Measurements from ENCODE around the gene G0S2.

Gene G0S2, protein sequence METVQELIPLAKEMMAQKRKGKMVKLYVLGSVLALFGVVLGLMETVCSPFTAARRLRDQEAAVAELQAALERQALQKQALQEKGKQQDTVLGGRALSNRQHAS

DNA sequence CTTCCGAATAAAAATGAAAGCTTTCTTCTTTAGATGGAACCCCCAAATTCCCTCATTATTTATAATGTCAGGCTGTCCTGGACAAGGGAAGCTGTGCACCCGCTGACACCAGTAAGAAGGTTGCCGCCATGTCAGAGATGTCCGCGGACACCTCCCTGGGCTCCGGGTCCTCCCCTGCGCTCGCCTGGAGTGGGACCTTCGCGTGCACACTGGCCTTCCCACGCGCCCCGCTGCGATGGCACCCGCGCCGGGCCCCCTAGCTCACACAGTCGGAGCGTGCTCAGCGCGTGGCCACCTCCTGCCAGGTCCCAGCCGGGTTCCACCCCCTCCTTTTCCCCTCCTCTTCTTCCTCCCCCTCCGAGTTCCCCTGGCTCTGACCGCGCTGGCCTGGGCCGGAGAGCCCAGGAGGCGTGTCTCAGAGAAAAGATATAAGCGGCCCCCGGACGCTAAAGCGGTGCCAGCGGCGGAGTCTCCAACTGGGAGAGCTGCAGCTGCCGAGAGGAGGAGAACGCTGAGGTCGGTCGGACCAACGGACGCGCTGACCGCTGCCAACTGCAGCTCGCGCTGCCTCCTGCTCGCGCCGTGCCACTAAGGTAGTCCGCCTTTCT, at the start of gene G0S2:
Gene G0S2 (plus strand): TSS at position 456 of the 608 bp plus-strand sequence. CDS start 273 bp downstream, outside the sequence.
- DNase-seq (ENCODE audit: low spot score), result peak; percentile 52

DNA sequence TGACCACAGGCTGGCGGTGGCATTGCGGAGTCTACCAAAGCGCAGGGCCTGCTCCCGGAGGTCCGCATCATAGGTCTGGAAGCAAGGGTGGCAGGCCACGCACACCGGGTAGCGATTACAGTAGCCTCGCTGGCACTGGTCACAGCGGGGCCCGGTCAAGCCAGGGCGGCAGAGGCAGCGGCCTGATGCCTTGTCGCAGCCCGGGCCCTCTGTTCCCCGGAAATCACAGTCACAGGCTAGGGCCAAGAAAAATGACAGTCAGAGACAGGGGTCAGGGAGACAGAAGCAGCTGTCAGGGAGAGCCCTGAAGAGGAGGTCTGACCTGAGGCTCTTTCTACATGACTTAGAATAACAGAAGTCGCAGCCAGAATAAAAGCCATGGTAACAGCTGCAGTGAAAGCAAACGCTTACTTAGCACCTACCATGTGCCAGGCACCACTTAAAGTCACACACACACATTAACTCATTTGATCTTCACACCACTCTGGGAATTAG, 49.4 kb upstream of the G0S2 start:
- DNase-seq (ENCODE audit: low spot score), result no peak

GRCh38 chr1:209626346-209627026, 48.7 kb upstream of the G0S2 start:
- DNase-seq (ENCODE audit: low spot score), result no peak

DNA sequence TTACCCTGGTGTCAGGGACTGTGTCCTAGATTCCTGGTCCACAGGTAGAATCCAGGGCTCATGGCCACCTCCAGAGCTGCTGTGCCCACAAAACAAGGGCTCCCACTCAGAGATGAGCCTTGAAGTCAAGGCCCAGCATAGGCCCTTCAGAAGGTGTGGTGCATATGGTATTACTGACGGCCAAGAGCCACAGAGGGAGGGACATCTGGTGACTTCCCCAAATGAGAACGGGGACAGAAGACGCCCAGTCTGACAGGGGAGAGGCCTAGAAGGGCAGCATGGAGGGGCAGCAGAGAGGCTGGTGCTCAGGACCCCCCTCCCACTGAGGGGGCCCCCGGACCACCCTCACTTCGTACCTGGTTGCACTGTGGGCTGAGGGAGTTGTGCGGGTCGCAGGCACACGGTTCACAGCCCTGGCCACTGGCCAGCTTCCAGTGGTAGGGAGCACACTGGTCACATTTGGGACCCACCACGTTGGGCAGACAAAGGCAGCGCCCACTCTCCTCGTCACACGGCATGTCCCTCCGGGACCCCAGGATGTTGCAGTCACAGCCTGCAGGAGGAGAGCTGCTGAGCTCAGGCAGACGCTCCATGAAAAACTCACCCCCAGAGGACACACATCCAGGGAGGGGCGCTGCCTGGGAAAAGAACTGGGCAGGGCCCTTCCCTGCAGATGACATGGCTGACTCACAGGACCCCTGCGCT, 48.0 kb upstream of the G0S2 start:
- no peak for DNase-seq (ENCODE audit: low spot score)

DNA sequence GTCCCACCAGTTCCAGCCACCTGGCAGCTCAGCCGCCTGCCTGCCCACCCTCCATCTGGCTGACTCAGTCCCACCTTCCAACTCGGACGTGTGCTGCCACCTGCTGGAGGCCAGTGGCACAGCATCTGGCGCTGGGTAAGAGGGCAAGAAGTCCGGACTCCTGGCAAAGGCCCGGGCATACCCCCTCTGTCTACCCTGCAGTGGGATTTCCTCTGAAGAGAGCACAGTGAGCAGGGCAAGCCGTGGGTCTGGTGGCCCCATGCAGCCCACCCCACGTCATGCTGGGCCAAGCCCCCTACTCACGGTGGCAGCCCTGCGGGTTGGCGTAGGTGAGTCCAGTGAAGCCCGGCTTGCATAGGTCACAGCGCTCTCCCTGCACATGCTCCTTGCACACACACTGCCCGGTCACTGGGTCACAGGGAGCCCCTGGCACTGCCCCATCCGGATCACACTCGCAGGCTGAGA, 47.4 kb upstream of the G0S2 start:
- DNase-seq (ENCODE audit: low spot score), result peak; percentile 87

DNA sequence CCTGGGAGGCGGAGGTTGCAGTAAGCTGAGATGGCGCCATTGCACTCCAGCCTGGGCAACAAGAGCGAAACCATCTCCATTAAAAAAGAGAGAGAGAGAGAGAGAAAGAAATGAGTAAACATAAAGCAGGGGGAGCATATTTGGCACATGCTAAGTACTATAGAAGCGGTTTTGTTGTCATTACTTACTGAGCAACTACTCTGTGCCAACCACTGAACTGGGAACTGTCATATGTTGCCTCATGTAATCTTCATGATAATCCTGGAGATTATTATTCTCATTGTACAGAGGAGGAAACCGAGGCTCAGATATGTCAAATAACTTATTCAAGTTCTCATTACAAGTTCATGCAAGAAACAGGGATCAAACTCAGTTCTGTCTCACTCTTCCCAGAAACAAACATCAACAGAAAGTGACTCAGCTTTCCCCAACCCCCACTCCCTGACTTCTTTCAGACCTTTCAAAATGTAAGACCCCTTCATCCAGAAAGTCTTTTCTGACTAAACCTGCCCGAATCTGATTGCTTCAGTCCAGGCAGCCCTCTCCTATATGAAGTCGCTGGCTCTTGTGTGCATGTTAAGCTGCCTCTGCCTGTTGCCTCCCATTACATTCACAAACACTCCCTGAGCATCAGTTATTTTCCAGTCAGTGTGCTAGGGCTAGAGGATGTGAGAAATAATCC, 46.5 kb upstream of the G0S2 start:
- peak; percentile 40 for DNase-seq (ENCODE audit: low spot score)

- no peak for DNase-seq (ENCODE audit: low spot score)
Measured at GRCh38 chr1:209629621-209630382, 45.4 kb upstream of the G0S2 start.

- no peak for DNase-seq (ENCODE audit: low spot score)
Measured at GRCh38 chr1:209630383-209631225, 44.6 kb upstream of the G0S2 start.

GRCh38 chr1:209633335-209633997, 41.7 kb upstream of the G0S2 start:
- DNase-seq (ENCODE audit: low spot score), result no peak

- DNase-seq (ENCODE audit: low spot score), result no peak
Measured at GRCh38 chr1:209634005-209634737, 41.0 kb upstream of the G0S2 start.

DNA sequence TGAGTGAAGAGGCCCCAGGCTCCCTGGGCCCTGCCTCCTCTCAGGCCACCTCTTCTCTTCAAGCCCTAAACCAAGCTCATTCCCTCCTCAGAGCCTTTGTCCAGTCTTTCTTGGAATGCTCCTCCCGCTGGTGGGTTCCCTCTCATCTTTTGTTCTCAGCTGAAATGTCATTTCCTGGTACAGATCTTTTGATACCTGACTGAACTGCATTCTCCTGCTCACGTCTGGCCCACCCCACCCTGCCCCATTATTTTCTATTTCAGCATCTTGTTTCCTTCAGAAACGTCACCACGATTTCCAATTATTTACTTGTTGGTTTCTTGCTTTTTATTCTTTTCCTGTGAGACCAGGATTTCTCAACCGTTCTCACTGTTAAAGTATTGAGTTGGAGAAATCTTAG, 39.4 kb upstream of the G0S2 start:
- DNase-seq (ENCODE audit: low spot score), result no peak

DNA sequence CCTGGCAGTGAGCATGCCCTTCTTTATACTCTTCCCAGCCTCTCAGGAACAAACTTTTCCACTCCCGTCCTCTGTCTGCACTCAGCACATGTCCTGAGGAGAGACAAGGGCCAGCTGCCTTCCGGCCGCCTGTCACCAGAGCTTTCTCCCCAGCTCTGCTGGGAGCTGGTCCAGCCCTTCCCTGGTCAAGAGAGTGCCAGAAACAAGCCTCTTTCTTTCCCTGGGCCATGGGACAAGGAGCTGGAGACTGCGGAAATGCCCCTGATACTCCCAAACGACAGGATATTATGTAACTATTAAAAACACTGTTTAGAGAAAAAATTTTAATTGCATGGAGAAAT, 33.4 kb upstream of the G0S2 start:
- DNase-seq (ENCODE audit: low spot score), result no peak

DNA sequence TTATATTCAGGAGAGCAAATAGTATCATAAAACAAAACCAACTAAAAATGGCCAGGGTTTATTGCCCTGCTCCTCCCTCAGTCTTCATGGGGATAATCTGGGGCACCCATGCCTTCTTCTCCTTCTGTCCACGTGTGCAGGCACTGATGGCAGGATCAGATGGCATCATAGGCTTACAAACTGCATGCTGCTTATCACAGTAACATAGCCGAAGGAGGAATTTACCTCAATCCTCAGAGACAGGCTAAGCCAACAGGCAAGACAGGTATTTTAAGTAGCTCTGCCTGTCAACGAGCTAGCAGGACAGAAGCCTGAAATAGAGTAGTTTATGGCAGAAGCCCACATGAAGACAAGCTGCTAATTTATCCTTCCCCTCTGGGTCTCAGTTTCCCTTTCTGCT, 32.4 kb upstream of the G0S2 start:
- DNase-seq (ENCODE audit: low spot score), result no peak

- no peak for DNase-seq (ENCODE audit: low spot score)
Measured at GRCh38 chr1:209643285-209644020, 31.8 kb upstream of the G0S2 start.

DNA sequence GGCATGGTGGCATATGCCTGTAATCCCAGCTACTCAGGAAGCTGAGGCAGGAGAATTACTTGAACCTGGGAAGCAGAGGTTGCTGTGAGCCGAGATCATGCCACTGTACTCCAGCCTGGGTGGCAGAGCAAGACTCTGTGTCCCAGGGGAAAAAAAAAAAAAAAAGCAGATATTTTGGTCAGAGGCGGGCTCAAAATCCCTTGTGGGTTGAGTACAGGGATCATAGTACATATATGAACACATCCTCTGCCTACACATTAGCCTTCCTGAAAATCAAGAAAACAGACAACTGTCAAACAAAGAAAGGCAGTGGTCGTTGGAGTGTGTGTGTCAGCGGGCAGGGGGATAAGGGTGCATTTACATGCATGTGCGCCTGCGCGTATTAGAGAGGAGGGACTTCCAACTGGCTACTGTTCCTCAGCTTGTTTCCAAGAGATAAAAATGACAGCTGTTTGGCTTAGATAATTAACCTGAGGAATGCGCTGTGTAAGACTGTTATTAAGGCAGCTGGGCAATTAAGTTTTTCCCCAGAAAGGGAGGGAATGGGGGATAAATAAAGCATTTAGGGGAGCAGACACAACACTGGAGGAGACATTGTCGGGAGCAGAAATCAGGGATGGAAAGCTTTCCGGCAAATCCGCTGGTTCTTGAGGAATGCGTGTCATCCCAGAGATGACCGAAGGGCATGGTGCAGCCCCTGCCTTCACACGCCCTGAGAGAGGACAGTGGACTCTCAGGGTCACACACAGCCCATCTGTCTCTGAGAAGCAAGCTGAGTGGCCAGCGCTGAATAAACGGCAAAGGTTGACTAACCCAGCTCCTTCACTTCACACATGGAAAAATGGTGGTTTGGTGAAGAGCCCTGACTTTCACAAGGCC, 29.4 kb upstream of the G0S2 start:
- DNase-seq (ENCODE audit: low spot score), result no peak

DNA sequence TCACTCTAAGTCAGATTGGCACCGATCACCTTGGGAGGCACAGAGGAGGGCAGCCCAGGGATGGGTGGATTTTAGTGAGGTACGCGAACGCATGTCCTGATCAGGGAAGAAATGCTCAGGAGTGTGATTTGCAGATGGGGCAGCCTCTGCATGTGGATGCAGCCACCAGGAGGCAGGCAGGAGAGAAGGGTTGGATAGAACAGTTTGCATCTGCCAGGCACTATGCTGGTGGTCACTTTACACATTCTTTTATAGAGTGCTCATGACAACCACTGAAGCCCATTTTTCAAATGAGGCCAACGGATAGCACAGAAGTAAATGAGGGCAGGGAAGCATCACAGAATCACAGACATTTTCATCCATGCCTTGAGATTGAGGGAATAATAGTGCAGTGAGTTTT, 28.7 kb upstream of the G0S2 start:
- no peak for DNase-seq (ENCODE audit: low spot score)

- DNase-seq (ENCODE audit: low spot score), result no peak
Measured at GRCh38 chr1:209647156-209647555, 28.1 kb upstream of the G0S2 start.

DNA sequence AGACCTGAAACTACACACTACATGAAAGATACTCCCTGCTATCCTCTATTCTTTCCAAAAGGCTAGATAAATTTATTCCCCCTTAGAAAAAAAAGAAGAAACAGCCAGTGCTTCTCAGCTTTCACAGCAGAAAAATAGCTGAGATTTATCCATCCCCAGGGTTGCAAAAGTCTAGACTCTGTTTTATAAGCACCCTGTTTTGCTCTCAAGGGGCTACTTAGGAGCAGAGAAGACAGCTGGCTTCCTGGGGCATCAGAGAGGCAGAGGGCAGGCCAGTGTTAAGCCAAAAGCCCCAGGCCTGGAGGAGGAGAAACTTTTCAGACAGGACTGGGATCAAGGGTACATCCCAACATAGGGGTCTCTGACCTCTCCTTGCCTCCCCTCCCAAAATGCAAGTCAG, 26.9 kb upstream of the G0S2 start:
- DNase-seq (ENCODE audit: low spot score), result no peak
